ENCODE measurements around the gene PTGES3.

DNA sequence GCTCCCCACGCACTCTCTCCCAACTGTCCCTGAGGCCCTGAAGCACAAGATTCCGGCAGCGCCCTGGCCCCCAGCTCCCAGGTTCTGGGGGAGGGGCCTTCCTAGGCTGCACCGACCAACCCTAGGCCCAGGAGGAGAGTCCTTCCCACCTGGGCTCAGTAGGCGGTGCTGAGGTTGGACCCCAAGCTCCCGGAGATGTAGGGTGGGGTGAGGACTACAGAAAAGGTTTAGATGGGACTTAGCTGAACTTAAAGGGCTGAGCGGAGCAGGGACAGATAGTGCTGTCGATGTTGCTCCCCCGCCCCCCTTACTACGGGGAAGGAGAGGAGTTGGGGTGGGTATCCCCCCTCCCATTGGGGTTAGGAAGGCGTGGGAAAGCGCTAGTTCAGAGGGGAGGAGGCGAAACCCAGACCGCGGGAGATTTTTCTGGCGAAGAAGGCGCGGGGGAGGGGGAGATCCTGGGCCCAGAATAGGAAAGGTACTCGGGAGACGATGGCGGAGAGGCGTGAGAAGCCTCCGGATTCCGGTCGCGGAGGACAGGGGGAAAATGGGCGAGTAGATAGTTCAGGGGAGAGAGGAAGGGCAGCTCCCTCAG is 53.7 kb downstream of the PTGES3 start:
- TF ChIP-seq ZNF707 (tag by site-specific recombination; IDR thresholded peaks at IDR 0.05) (no peak), ZNF580 (tag by site-specific recombination; IDR thresholded peaks at IDR 0.05) (no peak), ZNF426 (tag by site-specific recombination; IDR thresholded peaks at IDR 0.05) (no peak), EGR2 (tag by site-specific recombination; IDR thresholded peaks at IDR 0.05; ENCODE audit: low read depth) (peak; percentile 85)
- TF ChIP-seq, protein P1, sequence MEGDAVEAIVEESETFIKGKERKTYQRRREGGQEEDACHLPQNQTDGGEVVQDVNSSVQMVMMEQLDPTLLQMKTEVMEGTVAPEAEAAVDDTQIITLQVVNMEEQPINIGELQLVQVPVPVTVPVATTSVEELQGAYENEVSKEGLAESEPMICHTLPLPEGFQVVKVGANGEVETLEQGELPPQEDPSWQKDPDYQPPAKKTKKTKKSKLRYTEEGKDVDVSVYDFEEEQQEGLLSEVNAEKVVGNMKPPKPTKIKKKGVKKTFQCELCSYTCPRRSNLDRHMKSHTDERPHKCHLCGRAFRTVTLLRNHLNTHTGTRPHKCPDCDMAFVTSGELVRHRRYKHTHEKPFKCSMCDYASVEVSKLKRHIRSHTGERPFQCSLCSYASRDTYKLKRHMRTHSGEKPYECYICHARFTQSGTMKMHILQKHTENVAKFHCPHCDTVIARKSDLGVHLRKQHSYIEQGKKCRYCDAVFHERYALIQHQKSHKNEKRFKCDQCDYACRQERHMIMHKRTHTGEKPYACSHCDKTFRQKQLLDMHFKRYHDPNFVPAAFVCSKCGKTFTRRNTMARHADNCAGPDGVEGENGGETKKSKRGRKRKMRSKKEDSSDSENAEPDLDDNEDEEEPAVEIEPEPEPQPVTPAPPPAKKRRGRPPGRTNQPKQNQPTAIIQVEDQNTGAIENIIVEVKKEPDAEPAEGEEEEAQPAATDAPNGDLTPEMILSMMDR (tag by site-specific recombination; IDR thresholded peaks at IDR 0.05), result no peak
- TF ChIP-seq, protein P2, sequence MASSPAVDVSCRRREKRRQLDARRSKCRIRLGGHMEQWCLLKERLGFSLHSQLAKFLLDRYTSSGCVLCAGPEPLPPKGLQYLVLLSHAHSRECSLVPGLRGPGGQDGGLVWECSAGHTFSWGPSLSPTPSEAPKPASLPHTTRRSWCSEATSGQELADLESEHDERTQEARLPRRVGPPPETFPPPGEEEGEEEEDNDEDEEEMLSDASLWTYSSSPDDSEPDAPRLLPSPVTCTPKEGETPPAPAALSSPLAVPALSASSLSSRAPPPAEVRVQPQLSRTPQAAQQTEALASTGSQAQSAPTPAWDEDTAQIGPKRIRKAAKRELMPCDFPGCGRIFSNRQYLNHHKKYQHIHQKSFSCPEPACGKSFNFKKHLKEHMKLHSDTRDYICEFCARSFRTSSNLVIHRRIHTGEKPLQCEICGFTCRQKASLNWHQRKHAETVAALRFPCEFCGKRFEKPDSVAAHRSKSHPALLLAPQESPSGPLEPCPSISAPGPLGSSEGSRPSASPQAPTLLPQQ (tag by site-specific recombination; IDR thresholded peaks at IDR 0.05), result peak; percentile 29; the same call in 1 of the 2 replicates
